DOHH2 (cell line): ENCODE measurements around the gene DLGAP3.

Experiments used
- H3F3A ChIP-seq: fragments of 200-600 bp; sonication (generic), shearing (Covaris generic); 2 replicates; pipeline ENCODE4 v1.6.0; 2016; ENCODE audit warnings: antibody characterized with exemption, mild to moderate bottlenecking; ENCODE audit not compliant: control insufficient read depth, insufficient read depth
- H3K27ac ChIP-seq: fragments of 200-600 bp; sonication (generic); 2 replicates; pipeline ENCODE4 v1.5.1; 2014; ENCODE audit warnings: low read depth, mild to moderate bottlenecking, low read length, moderate library complexity
- H3K27me3 ChIP-seq: fragments of 200-600 bp; sonication (generic); 2 replicates; pipeline ENCODE4 v1.6.1; 2014; ENCODE audit warnings: mild to moderate bottlenecking, low read length, mixed read lengths; ENCODE audit not compliant: control insufficient read depth
- H3K36me3 ChIP-seq: fragments of 200-600 bp; sonication (generic); 2 replicates; pipeline ENCODE4 v1.6.1; 2014; ENCODE audit warnings: mild to moderate bottlenecking, low read length, moderate library complexity, mixed read lengths; ENCODE audit not compliant: control insufficient read depth
- H3K4me1 ChIP-seq: fragments of 200-600 bp; sonication (generic); 2 replicates; pipeline ENCODE4 v1.6.1; 2014; ENCODE audit warnings: mild to moderate bottlenecking, low read length, mixed read lengths; ENCODE audit not compliant: control insufficient read depth
- H3K4me2 ChIP-seq: fragments of 200-600 bp; sonication (generic); 2 replicates; pipeline ENCODE4 v1.6.0; 2014; ENCODE audit warnings: mild to moderate bottlenecking, low read length, moderate library complexity
- H3K4me3 ChIP-seq: fragments of 200-600 bp; sonication (generic); 2 replicates; pipeline ENCODE4 v1.5.1; 2014; ENCODE audit warnings: mild to moderate bottlenecking, low read length, mixed read lengths
- H3K79me2 ChIP-seq: fragments of 200-600 bp; sonication (generic); 2 replicates; pipeline ENCODE4 v1.6.1; 2014; ENCODE audit warnings: mild to moderate bottlenecking, low read length, mixed read lengths; ENCODE audit not compliant: control insufficient read depth
- H3K9me2 ChIP-seq: fragments of 200-600 bp; sonication (generic); replicated peaks from 2 replicates; pipeline ENCODE4 v1.6.1; 2014; ENCODE audit warnings: mild to moderate bottlenecking, low read length, mixed read lengths; ENCODE audit not compliant: control insufficient read depth
- H3K9me3 ChIP-seq: fragments of 200-600 bp; sonication (generic); 2 replicates; pipeline ENCODE4 v1.6.1; 2014; ENCODE audit warnings: antibody characterized with exemption, low read length, mixed read lengths; ENCODE audit not compliant: control insufficient read depth, insufficient read depth
- H4K20me1 ChIP-seq: fragments of 200-600 bp; sonication (generic); 2 replicates; pipeline ENCODE4 v1.6.0; 2014; ENCODE audit warnings: low read depth, mild to moderate bottlenecking, antibody characterized with exemption, low read length, moderate library complexity; ENCODE audit not compliant: control insufficient read depth, insufficient read depth
- EZH2phosphoT487 ChIP-seq: fragments of 200-600 bp; sonication (generic); IDR thresholded peaks from 2 replicates; pipeline ENCODE4 v1.6.1; 2017; ENCODE audit warnings: borderline replicate concordance, mild to moderate bottlenecking, antibody characterized with exemption, low read length, moderate library complexity, mixed read lengths
- TF ChIP-seq, protein P1 (sequence below): fragments of 200-600 bp; sonication (generic); IDR thresholded peaks from one replicate; pipeline ENCODE4 v1.5.1; 2014; ENCODE audit warnings: antibody characterized with exemption, mild to moderate bottlenecking, low read depth, low read length; ENCODE audit not compliant: poor library complexity, severe bottlenecking

The DLGAP3 gene

DNA sequence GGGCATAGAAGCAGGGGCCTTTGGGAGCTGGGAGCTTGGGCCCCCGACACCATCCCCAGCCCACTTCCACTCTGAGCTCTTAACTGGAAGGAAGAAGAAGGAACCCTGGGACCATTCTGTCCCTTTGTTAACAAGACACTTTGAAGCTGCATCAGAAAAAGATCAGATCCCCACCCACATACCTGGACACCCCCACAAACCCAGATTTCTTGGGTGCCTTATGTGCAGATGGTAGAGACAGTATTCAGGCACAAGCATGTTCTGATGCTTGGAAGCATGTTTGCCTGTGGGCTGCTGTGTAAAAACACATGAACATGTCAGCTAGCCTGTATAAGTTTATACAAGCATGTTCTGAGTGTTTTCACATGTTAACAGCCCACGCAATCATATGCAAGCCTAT lies 3.7 kb downstream of the DLGAP3 start:
- no peaks in the 10 kb centered on the region for H3K9me2 ChIP-seq
- H3K9me3 ChIP-seq, result no peaks in the 10 kb centered on the region
- no peak for TF ChIP-seq EZH2phosphoT487
- TF ChIP-seq, protein P1, sequence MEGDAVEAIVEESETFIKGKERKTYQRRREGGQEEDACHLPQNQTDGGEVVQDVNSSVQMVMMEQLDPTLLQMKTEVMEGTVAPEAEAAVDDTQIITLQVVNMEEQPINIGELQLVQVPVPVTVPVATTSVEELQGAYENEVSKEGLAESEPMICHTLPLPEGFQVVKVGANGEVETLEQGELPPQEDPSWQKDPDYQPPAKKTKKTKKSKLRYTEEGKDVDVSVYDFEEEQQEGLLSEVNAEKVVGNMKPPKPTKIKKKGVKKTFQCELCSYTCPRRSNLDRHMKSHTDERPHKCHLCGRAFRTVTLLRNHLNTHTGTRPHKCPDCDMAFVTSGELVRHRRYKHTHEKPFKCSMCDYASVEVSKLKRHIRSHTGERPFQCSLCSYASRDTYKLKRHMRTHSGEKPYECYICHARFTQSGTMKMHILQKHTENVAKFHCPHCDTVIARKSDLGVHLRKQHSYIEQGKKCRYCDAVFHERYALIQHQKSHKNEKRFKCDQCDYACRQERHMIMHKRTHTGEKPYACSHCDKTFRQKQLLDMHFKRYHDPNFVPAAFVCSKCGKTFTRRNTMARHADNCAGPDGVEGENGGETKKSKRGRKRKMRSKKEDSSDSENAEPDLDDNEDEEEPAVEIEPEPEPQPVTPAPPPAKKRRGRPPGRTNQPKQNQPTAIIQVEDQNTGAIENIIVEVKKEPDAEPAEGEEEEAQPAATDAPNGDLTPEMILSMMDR, result no peak
- no peaks in the 10 kb centered on the region; the same call in 1 of the 2 replicates for H4K20me1 ChIP-seq
- H3K4me2 ChIP-seq, result no peak overlapping the region
- H3K36me3 ChIP-seq, result no peaks in the 10 kb centered on the region
- no peak overlapping the region for H3K27ac ChIP-seq
- no peak overlapping the region for H3K4me3 ChIP-seq
- peaks cover 11% of the 10 kb centered on the region for H3K4me1 ChIP-seq
- peaks cover 43% of the 10 kb centered on the region for H3K27me3 ChIP-seq
- no peaks in the 10 kb centered on the region for H3K79me2 ChIP-seq
- H3F3A ChIP-seq, result no peaks in the 10 kb centered on the region

DNA sequence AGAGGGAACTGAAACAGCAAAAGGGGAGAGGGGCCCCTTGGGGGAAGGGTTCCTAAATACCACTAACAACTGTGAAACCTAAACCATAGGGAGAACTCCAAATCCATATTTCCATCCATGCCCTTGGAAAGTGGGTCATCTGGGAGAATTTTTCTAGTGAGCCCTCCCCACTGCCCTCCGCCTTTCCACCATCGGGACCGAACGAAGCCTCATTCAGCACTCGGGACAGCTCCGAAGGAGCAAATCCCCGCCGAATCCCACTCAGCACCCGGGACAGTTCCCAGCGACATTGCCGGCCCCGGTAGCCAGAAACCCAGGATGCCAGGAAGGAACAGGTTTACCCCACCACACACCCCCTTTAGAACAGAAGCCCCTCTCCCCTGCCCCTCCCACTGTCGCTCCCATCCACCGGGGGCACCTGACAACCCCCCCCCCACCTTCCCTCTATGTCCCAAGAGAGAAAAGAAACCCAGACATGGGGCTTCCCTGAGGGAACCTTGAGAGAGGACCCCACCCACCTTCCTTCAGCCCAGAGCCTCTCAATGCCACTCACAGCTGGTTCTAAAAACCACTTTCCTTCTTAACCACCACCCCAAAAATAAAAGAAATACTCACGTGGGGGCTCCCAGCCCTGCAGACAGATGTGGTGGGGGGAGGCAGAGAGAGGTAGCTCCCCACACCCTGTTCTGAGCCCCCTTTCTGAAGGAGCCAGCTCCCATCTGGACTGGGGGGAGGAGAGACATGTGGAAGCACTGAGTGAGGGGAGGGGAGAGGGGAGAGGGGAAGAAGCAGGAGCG lies 4.5 kb downstream of the DLGAP3 start:
- Histone ChIP-seq H3K9me3 (no peaks in the 10 kb centered on the region), H3K79me2 (no peaks in the 10 kb centered on the region), H4K20me1 (no peaks in the 10 kb centered on the region; the same call in 1 of the 2 replicates), H3K4me1 (peaks cover 11% of the 10 kb centered on the region), H3K27me3 (peaks cover 42% of the 10 kb centered on the region), H3K4me3 (no peak overlapping the region), H3K4me2 (no peak overlapping the region), H3K36me3 (no peaks in the 10 kb centered on the region), H3K27ac (no peak overlapping the region), H3F3A (no peaks in the 10 kb centered on the region), H3K9me2 (no peaks in the 10 kb centered on the region)
- no peak for TF ChIP-seq EZH2phosphoT487
- TF ChIP-seq, protein P1, result no peak

DNA sequence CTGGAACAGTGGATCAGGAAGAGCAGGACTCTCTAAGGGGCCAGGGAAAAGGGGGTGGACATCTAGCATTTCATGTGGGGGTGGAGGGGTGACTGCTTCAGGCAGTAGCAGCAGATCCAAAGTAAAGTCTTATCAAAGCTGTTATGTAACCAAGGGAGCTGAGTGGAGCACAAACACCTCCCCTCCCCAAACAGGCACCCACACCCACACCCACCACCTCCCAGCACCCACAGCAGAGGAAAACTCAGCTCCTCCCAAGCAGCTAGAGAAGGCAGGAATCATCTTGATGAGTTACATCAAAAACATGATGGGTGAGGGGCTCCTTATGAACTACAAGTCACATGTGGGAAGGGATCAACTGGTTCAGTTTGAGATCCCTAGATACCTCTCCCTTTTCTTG lies 6.0 kb downstream of the DLGAP3 start:
- Histone ChIP-seq H3K27me3 (peaks cover 34% of the 10 kb centered on the region), H3K4me2 (no peak overlapping the region), H3F3A (no peaks in the 10 kb centered on the region), H3K79me2 (no peaks in the 10 kb centered on the region), H3K4me1 (peaks cover 13% of the 10 kb centered on the region), H3K27ac (no peak overlapping the region), H3K9me2 (no peaks in the 10 kb centered on the region), H4K20me1 (no peaks in the 10 kb centered on the region), H3K4me3 (no peak overlapping the region), H3K36me3 (no peaks in the 10 kb centered on the region), H3K9me3 (no peaks in the 10 kb centered on the region)
- TF ChIP-seq EZH2phosphoT487, result no peak
- TF ChIP-seq, protein P1, result no peak
